ENCODE measurements around the gene FMNL2. TPM values are rescaled to one million over a fixed set of nuclear protein-coding genes. Genes with fewer than 3 reads are reported as not detected.

The FMNL2 gene
- total and polyA plus RNA-seq, 8 donors: 7.8 to 100.0 (median 36.5) TPM

DNA sequence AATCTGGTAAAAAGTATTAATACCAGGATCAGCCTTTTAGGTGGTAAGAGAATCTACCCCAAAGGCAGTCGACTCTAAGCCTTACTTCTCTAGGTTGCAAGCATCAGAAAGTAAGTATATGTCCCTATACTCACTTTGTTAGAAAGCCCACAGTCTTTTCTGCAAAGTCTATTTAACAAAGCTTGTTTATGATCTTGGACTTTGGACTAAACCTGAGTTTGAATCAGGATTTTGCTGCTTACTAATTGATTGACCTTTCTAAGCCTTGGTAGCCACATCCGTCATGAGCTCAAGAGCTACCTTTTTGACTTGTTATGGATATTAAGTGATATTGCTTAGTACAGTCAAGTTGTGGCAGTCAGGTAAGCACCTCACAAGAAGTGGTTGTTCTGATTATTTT is 18.4 kb downstream of the FMNL2 start:
- H3K4me1 ChIP-seq: peaks cover 0 to 30% (median 14%) of the 10 kb centered on the region in 4 donors
- no peaks in the 10 kb centered on the region for H3K9me3 ChIP-seq
- H3K36me3 ChIP-seq: no peaks in the 10 kb centered on the region
- intact Hi-C loops (cut with DNase I; ENCODE audit: low total_unique reads): no loop called here
- DNase-seq: no peak
- no peak for TF ChIP-seq EP300 (IDR thresholded peaks at IDR 0.05)
- no peak for TF ChIP-seq POLR2AphosphoS5 (IDR thresholded peaks at IDR 0.05)
- TF ChIP-seq POLR2A (IDR thresholded peaks at IDR 0.05): no peak
- TF ChIP-seq, protein P1, sequence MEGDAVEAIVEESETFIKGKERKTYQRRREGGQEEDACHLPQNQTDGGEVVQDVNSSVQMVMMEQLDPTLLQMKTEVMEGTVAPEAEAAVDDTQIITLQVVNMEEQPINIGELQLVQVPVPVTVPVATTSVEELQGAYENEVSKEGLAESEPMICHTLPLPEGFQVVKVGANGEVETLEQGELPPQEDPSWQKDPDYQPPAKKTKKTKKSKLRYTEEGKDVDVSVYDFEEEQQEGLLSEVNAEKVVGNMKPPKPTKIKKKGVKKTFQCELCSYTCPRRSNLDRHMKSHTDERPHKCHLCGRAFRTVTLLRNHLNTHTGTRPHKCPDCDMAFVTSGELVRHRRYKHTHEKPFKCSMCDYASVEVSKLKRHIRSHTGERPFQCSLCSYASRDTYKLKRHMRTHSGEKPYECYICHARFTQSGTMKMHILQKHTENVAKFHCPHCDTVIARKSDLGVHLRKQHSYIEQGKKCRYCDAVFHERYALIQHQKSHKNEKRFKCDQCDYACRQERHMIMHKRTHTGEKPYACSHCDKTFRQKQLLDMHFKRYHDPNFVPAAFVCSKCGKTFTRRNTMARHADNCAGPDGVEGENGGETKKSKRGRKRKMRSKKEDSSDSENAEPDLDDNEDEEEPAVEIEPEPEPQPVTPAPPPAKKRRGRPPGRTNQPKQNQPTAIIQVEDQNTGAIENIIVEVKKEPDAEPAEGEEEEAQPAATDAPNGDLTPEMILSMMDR (IDR thresholded peaks at IDR 0.05): no peak
- no peak overlapping the region for H3K4me3 ChIP-seq
- H3K27me3 ChIP-seq: no peaks in the 10 kb centered on the region
- WGBS, 5 donors: 69 to 78% (median 70%) methylated on average over 2 of the region's 2 CpGs
- no peak overlapping the region for H3K27ac ChIP-seq

DNA sequence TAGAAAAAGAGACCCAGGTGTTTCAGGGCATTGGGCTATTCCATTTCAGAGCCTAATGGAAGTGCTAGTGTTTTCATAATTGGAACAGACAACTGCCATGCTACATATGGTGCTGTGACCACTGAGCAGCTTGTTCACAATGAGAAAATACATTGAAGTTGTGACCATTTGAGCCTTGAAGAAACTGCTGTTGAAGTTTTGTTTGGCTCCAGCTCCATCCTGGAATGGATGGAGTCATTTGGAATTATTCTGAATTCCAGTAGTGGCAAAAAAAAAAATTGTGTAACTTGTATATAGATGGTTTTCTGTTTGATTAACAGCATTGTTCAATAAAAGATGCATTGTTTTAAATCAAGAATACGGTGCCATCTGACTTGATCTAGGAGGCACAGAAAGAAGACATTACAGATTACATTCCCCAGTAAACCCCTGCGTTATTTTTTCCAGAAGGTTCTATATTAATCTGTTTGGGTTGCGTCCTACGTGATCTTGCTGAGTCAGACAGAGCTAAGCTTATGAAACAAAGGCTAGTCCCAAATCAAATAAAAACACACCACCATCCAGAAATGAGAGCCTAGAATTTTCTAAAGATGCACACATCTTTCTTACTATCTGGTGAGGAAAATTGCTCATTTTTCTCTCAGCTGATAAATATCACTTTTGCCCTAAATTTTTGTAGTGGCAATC is 19.2 kb downstream of the FMNL2 start:
- Histone ChIP-seq H3K36me3 (no peaks in the 10 kb centered on the region), H3K27me3 (no peaks in the 10 kb centered on the region), H3K27ac (peak overlapping the region in 1 of 5 donors; percentile 33), H3K9me3 (no peaks in the 10 kb centered on the region), H3K4me1 (peaks cover 0 to 33% (median 14%) of the 10 kb centered on the region in 4 donors), H3K4me3 (no peak overlapping the region)
- TF ChIP-seq POLR2A (IDR thresholded peaks at IDR 0.05) (no peak), EP300 (IDR thresholded peaks at IDR 0.05) (no peak), POLR2AphosphoS5 (IDR thresholded peaks at IDR 0.05) (no peak)
- TF ChIP-seq, protein P1 (IDR thresholded peaks at IDR 0.05): no peak
- WGBS, 5 donors: 49 to 84% (median 71%) methylated on average over 4 of the region's 4 CpGs
- intact Hi-C loops (cut with DNase I; ENCODE audit: low total_unique reads): no loop called here
- no peak for DNase-seq

DNA sequence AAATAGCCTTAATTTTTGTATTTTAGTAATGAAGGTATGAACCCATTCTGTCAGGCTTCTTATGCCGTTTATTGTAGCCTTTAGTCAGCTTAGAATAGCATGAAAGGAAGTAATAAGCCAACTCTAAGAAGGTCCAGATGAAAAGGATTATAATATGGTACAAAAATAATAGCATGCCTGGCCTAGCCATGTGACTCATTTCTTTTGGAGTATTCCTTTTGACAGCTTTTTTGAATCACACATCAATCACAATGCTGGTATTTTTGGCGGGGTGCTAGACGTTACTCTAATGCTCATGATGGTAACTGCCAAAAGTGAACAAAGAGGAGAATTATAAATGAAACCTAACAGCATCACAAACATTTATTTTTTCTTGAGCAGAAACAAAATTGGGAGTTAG is 19.9 kb downstream of the FMNL2 start:
- DNase-seq: no peak
- TF ChIP-seq POLR2AphosphoS5 (IDR thresholded peaks at IDR 0.05) (no peak), EP300 (IDR thresholded peaks at IDR 0.05) (no peak), POLR2A (IDR thresholded peaks at IDR 0.05) (no peak)
- TF ChIP-seq, protein P1 (IDR thresholded peaks at IDR 0.05): no peak
- intact Hi-C loops (cut with DNase I; ENCODE audit: low total_unique reads): no loop called here
- WGBS, 5 donors: 45 to 71% (median 55%) methylated on average over 3 of the region's 3 CpGs
- Histone ChIP-seq H3K4me1 (peaks cover 0 to 34% (median 14%) of the 10 kb centered on the region in 4 donors), H3K27me3 (no peaks in the 10 kb centered on the region), H3K27ac (peak overlapping the region in 1 of 5 donors; percentile 33), H3K9me3 (no peaks in the 10 kb centered on the region), H3K36me3 (no peaks in the 10 kb centered on the region), H3K4me3 (no peak overlapping the region)

DNA sequence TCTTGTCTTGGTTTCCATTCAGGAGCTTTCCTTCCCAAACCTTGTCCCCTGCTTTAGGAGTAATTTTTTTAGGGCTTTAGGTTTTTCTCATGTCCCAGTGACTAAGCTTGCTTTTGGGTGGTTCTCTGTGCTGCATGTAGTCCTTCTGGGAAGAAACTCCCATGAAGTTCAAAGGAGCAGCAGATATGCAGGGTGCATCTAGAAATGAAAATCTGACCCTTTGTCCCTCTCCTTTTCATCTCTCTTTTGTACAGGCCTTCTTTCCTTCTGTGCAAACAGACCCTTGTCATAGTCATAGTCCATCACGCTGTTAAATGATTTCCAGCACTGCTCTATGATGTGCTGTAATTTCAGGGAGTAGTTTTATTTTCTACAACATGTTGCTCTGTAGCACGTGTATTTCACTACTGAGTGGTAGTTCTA is 20.4 kb downstream of the FMNL2 start:
- Histone ChIP-seq H3K36me3 (no peaks in the 10 kb centered on the region), H3K27ac (peak overlapping the region in 2 of 5 donors; percentile 10 to 33), H3K4me1 (peaks cover 0 to 34% (median 14%) of the 10 kb centered on the region in 4 donors), H3K4me3 (no peak overlapping the region), H3K9me3 (no peaks in the 10 kb centered on the region), H3K27me3 (no peaks in the 10 kb centered on the region)
- intact Hi-C loops (cut with DNase I; ENCODE audit: low total_unique reads): no loop called here
- TF ChIP-seq POLR2A (IDR thresholded peaks at IDR 0.05) (no peak), POLR2AphosphoS5 (IDR thresholded peaks at IDR 0.05) (no peak), EP300 (IDR thresholded peaks at IDR 0.05) (no peak)
- TF ChIP-seq, protein P1 (IDR thresholded peaks at IDR 0.05): no peak
- 65 to 83% (median 71%) methylated on average over 2 of the region's 2 CpGs for WGBS, 5 donors
- DNase-seq: no peak

Data from stomach (tissue), 9 donors.